HepG2 (cell line): ENCODE results near the gene EPS8. TPM values are rescaled to one million over a fixed set of nuclear protein-coding genes. Genes with fewer than 3 reads are reported as not detected.

Source experiments
- ATAC-seq: fragments of 200-7000 bp; cut with Tn5 transposase; 3 replicates; pipeline ENCODE4 v1.9.1; 2020; ENCODE audit warnings: mild to moderate bottlenecking, moderate library complexity
- BruUV-seq: library from RNA; stranded (reverse); fragments of 400-500 nt; replicated peaks from 2 replicates; lab custom pipeline; 2021; lab: Mats Ljungman, UMichigan
- CTCF ChIA-PET: fragments of 300-600 bp; formaldehyde crosslinking; extraction: SDS; loops from one replicate; lab custom pipeline; 2021; ENCODE audit warnings: low total read pairs, inconsistent platforms, low intra/inter-chr PET ratio; lab: Yijun Ruan, JAX
- POLR2A ChIA-PET: fragments of 350-600 bp; sonication (Branson Sonifier 250); formaldehyde crosslinking; loops from one replicate; lab custom pipeline; 2020; ENCODE audit warnings: antibody characterized with exemption, inconsistent platforms; lab: Yijun Ruan, JAX
- DNase-seq: peaks from one replicate; pipeline ENCODE4 v3.0.0-alpha.2; 2015; ENCODE audit warnings: low spot score
- FAIRE-seq: peaks from 3 replicates; lab custom pipeline; 2011; peaks lifted over from hg19 to GRCh38; lab: Jason Lieb, UNC
- H2AFZ ChIP-seq: one replicate; pipeline ENCODE4 v1.6.1; 2011; ENCODE audit warnings: low read length, inconsistent platforms
- H3K27ac ChIP-seq: fragments of 300-600 bp; 3 replicates; pipeline ENCODE4 v1.8.0; 2011; ENCODE audit warnings: mixed run types, mild to moderate bottlenecking, mixed read lengths, low read length, inconsistent platforms; ENCODE audit not compliant: insufficient read depth; ENCODE audit errors: extremely low read length
- H3K27me3 ChIP-seq, 2 experiments: fragments of 200-600 bp in 1 of 2; 2 replicates in 1 of 2; 3 replicates in 1 of 2; pipeline versions ENCODE4 v1.6.0 to v1.8.0; 2011; ENCODE audit warnings: low read length in 2 of 2, mild to moderate bottlenecking in 2 of 2, moderate library complexity in 2 of 2, inconsistent platforms in 1 of 2; ENCODE audit not compliant: insufficient read depth in 2 of 2, control insufficient read depth in 1 of 2
- H3K36me3 ChIP-seq, 2 experiments: fragments of 200-600 bp in 1 of 2; replicated peaks in 1 of 2; 2 replicates in 1 of 2; 3 replicates in 1 of 2; pipeline versions ENCODE4 v1.5.1 to v1.8.0; 2011; ENCODE audit warnings: low read length in 2 of 2, inconsistent platforms in 1 of 2; ENCODE audit not compliant: insufficient read depth in 2 of 2, control insufficient read depth in 1 of 2
- H3K4me1 ChIP-seq: 2 replicates; pipeline ENCODE4 v1.5.1; 2012; ENCODE audit warnings: low read length, inconsistent platforms; ENCODE audit not compliant: insufficient read depth
- H3K4me2 ChIP-seq: 2 replicates; pipeline ENCODE4 v1.6.0; 2011; ENCODE audit warnings: low read depth, low read length, inconsistent platforms
- H3K4me3 ChIP-seq, 3 experiments: fragments of 200-600 bp in 1 of 3; sonication (generic), shearing (Covaris generic) in 1 of 3; replicated peaks in 1 of 3; 2 replicates each; pipeline ENCODE4 v1.5.1; 2011 to 2016; ENCODE audit warnings: low read length in 3 of 3, inconsistent platforms in 2 of 3, low read depth in 2 of 3, mild to moderate bottlenecking in 2 of 3, control low read depth in 1 of 3, mixed read lengths in 1 of 3; ENCODE audit not compliant: insufficient read depth in 1 of 3
- H3K79me2 ChIP-seq: one replicate; pipeline ENCODE4 v1.6.1; 2011; ENCODE audit warnings: low read length, inconsistent platforms; ENCODE audit not compliant: insufficient read depth
- H3K9ac ChIP-seq: 2 replicates; pipeline ENCODE4 v1.6.0; 2011; ENCODE audit warnings: mild to moderate bottlenecking, low read depth, low read length, inconsistent platforms; ENCODE audit not compliant: insufficient read depth
- H3K9me3 ChIP-seq: 2 replicates; pipeline ENCODE4 v1.5.1; 2012; ENCODE audit warnings: mild to moderate bottlenecking, low read length
- H4K20me1 ChIP-seq: 2 replicates; pipeline ENCODE4 v1.6.0; 2011; ENCODE audit warnings: inconsistent platforms, mild to moderate bottlenecking, low read length, moderate library complexity; ENCODE audit not compliant: insufficient read depth
- AHR ChIP-seq: IDR thresholded peaks from 2 replicates; pipeline ENCODE4 v1.6.1; 2018; ENCODE audit warnings: missing genetic modification reagents, missing compliant biosample characterization
- GLI4 ChIP-seq: sonication (generic); formaldehyde crosslinking; IDR thresholded peaks from 2 replicates; pipeline ENCODE4 v1.5.1; 2020; ENCODE audit warnings: missing genetic modification reagents, mild to moderate bottlenecking, moderate library complexity, borderline replicate concordance
- HDAC2 ChIP-seq: sonication (generic); formaldehyde crosslinking; IDR thresholded peaks from 2 replicates; pipeline ENCODE4 v1.4.0; 2020; ENCODE audit warnings: missing genetic modification reagents
- HOXA5 ChIP-seq: sonication (generic); formaldehyde crosslinking; IDR thresholded peaks from 2 replicates; pipeline ENCODE4 v1.4.0; 2020; ENCODE audit warnings: missing genetic modification reagents
- HOXA9 ChIP-seq: sonication (generic); formaldehyde crosslinking; IDR thresholded peaks from 2 replicates; pipeline ENCODE4 v1.8.1; 2022; ENCODE audit warnings: missing genetic modification reagents, mild to moderate bottlenecking, moderate library complexity, borderline replicate concordance
- KDM1A ChIP-seq: IDR thresholded peaks from 2 replicates; pipeline ENCODE4 v1.6.1; 2016; ENCODE audit warnings: missing compliant biosample characterization
- KDM6A ChIP-seq: IDR thresholded peaks from 2 replicates; pipeline ENCODE4 v1.6.1; 2016; ENCODE audit warnings: low read depth
- MBD4 ChIP-seq: IDR thresholded peaks from 2 replicates; pipeline ENCODE4 v1.6.1; 2012; ENCODE audit warnings: low read length, inconsistent platforms, borderline replicate concordance
- MXD4 ChIP-seq: IDR thresholded peaks from 2 replicates; pipeline ENCODE4 v1.6.1; 2016; ENCODE audit warnings: mild to moderate bottlenecking, missing biosample characterization, missing genetic modification reagents
- NFE2 ChIP-seq: sonication (generic); formaldehyde crosslinking; IDR thresholded peaks from 2 replicates; pipeline ENCODE4 v1.4.0; 2020; ENCODE audit warnings: missing genetic modification reagents
- ZFP36L2 ChIP-seq: sonication (generic); formaldehyde crosslinking; IDR thresholded peaks from 2 replicates; pipeline ENCODE4 v1.4.0; 2020; ENCODE audit warnings: missing genetic modification reagents
- ZNF124 ChIP-seq: sonication (generic); formaldehyde crosslinking; IDR thresholded peaks from 2 replicates; pipeline ENCODE4 v1.4.0; 2020; ENCODE audit warnings: missing genetic modification reagents
- ZNF3 ChIP-seq: IDR thresholded peaks from 2 replicates; pipeline ENCODE4 v1.7.0; 2017; ENCODE audit warnings: inconsistent platforms
- ZNF629 ChIP-seq: sonication (generic); formaldehyde crosslinking; conservative IDR thresholded peaks from 2 replicates; pipeline ENCODE4 v1.5.0; 2020; ENCODE audit warnings: missing genetic modification reagents
- ZNF7 ChIP-seq: IDR thresholded peaks from 2 replicates; pipeline ENCODE4 v1.6.1; 2016; ENCODE audit warnings: missing biosample characterization, missing genetic modification reagents
- WGBS: methylation state at CpG from one replicate; pipeline ENCODE4 v1.1.6; 2017; ENCODE audit warnings: low lambda C conversion rate; 5-methylcytosine and 5-hydroxymethylcytosine counted together
- in situ Hi-C: cut with HindIII; loops from 2 replicates; pipeline ENCODE4 v1.10.0; 2017; ENCODE audit warnings: low pct_unique_long_range_greater_than_20kb; ENCODE audit not compliant: extremely low pct_ligation_motif_present
- intact Hi-C: fragments of 100-400 bp; cut with micrococcal nuclease; formaldehyde crosslinking; loops from one replicate; pipeline ENCODE4 v1.10.0; 2022; ENCODE audit not compliant: unreplicated experiment
- polyA plus RNA-seq, 8 experiments: library from polyadenylated mRNA; depleted of rRNA in 3 of 8; stranded (reverse) in 7 of 8; unstranded in 1 of 8; fragments of >200 nt; fragmentation: Illumina TruSeq in 4 of 8; extraction: Trizol in 4 of 8; gene quantifications; 2 replicates each; pipeline versions ENCODE4 v1.2.1 to v1.2.3, GENCODE V29; 2011 to 2016; ENCODE audit warnings: low read depth in 4 of 8, missing spikeins in 1 of 8, mixed read lengths in 1 of 8; ENCODE audit not compliant: insufficient read depth in 1 of 8
- total RNA-seq, 5 experiments: library from RNA; depleted of rRNA; stranded (reverse); fragments of >200 nt; fragmentation: Illumina TruSeq; extraction: Trizol; gene quantifications; 2 replicates each; pipeline ENCODE4 v1.2.3, GENCODE V29; 2016; ENCODE audit warnings: low read depth in 1 of 5
- TF ChIP-seq, protein P1 (sequence below): sonication (generic); formaldehyde crosslinking; IDR thresholded peaks from 2 replicates; pipeline ENCODE4 v1.5.0; 2020; ENCODE audit warnings: missing genetic modification reagents

Gene EPS8
- total and polyA plus RNA-seq, 2 of the 13 experiments (the other 11 are each of a cell fraction or from before 2014, with no cell fraction given): 37.1 to 43.4 TPM

DNA sequence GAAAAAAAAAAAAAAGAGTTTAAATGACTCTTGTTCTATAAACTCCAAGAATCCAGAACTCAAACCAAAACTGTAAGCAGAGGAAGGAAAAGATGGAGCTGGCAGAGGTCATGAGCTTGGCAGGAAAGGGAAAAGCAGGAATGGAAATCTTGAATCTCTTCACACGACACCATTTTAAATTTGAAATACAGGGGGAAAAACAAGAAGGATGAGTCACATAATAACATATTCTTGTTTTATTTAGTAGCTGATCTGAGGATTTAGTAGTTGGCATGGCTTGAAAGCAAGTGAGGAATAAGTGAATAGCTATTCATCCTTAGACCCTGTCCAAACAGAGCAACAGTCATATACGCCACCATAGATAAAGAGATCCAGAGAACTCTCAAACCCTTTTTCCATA lies 35.0 kb downstream of the EPS8 start:
- H3K4me1 ChIP-seq: 0 out of 2 replicates have a peak, but pooled peaks cover 10% of the 10 kb centered on the region
- ChIA-PET POLR2A (no interaction called here), CTCF (no interaction called here)
- intact Hi-C loops: no loop called here
- H3K9ac ChIP-seq: no peak overlapping the region
- peaks cover 84% of the 10 kb centered on the region for H3K79me2 ChIP-seq
- FAIRE-seq (no peak), ATAC-seq (no peak), DNase-seq (no peak)
- H3K36me3 ChIP-seq: no peaks in the 10 kb centered on the region
- no peaks in the 10 kb centered on the region for H3K9me3 ChIP-seq
- TF ChIP-seq HDAC2 (CRISPR knock-in tag): no peak
- no peak for TF ChIP-seq MBD4
- no peak for TF ChIP-seq MXD4 (CRISPR knock-in tag)
- no peak for TF ChIP-seq ZNF629 (CRISPR knock-in tag)
- TF ChIP-seq KDM6A (CRISPR knock-in tag): no peak
- no peak for TF ChIP-seq ZNF7
- TF ChIP-seq, protein P1, sequence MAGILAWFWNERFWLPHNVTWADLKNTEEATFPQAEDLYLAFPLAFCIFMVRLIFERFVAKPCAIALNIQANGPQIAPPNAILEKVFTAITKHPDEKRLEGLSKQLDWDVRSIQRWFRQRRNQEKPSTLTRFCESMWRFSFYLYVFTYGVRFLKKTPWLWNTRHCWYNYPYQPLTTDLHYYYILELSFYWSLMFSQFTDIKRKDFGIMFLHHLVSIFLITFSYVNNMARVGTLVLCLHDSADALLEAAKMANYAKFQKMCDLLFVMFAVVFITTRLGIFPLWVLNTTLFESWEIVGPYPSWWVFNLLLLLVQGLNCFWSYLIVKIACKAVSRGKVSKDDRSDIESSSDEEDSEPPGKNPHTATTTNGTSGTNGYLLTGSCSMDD (CRISPR knock-in tag): no peak
- no peak for TF ChIP-seq NFE2 (CRISPR knock-in tag)
- TF ChIP-seq AHR (CRISPR knock-in tag): no peak
- no peak for TF ChIP-seq HOXA9 (CRISPR knock-in tag)
- TF ChIP-seq GLI4 (CRISPR knock-in tag): no peak
- no peak for TF ChIP-seq ZNF3 (CRISPR knock-in tag)
- TF ChIP-seq KDM1A (CRISPR knock-in tag): no peak
- no peak for TF ChIP-seq ZNF124
- TF ChIP-seq HOXA5: no peak
- TF ChIP-seq ZFP36L2 (CRISPR knock-in tag): no peak
- WGBS: 96% methylated on average over 2 of the region's 2 CpGs
- H3K27ac ChIP-seq: no peak overlapping the region
- no peaks in the 10 kb centered on the region for H4K20me1 ChIP-seq
- in situ Hi-C loops: no loop called here
- H2AFZ ChIP-seq: no peak overlapping the region
- BruUV-seq: no TSS peak
- H3K4me3 ChIP-seq: no peak overlapping the region
- no peaks in the 10 kb centered on the region for H3K27me3 ChIP-seq
- H3K4me2 ChIP-seq: no peak overlapping the region
